ENCODE data around the gene GLYR1.

GLYR1 gene

GRCh38 chr16:4891097-4891885 lies 44.2 kb upstream of the GLYR1 start:
- H4K8ac ChIP-seq (ENCODE audit: low read length): no peak overlapping the region
- H3K36me3 ChIP-seq (ENCODE audit: control insufficient read depth in 1 of 2, insufficient read depth in 2 of 2, low read depth in 1 of 2, low read length in 2 of 2): peaks cover 86 to 97% of the 10 kb centered on the region in 2 experiments
- no peak overlapping the region for H2BK5ac ChIP-seq (ENCODE audit: low read depth, low read length, poor library complexity, severe bottlenecking)
- H3K27ac ChIP-seq (ENCODE audit: low read length, poor library complexity, severe bottlenecking): no peak overlapping the region
- no peak for DNase-seq
- H3K14ac ChIP-seq (ENCODE audit: low read length in 2 of 2): no peak overlapping the region
- H3K4me1 ChIP-seq (ENCODE audit: control insufficient read depth, insufficient read depth, low read depth, low read length): peaks cover 14% of the 10 kb centered on the region
- H3K9me3 ChIP-seq (ENCODE audit: control insufficient read depth, low read length): no peaks in the 10 kb centered on the region
- WGBS: 92% methylated on average over 16 of the region's 16 CpGs
- no peak overlapping the region for H2BK15ac ChIP-seq (ENCODE audit: low read depth, poor library complexity, severe bottlenecking)
- H3K9ac ChIP-seq (ENCODE audit: low read length): no peak overlapping the region
- no peak overlapping the region for H3K4me2 ChIP-seq (ENCODE audit: low read length, poor library complexity, severe bottlenecking)
- H2BK12ac ChIP-seq (ENCODE audit: low read length in 2 of 2): no peak overlapping the region
- H3K18ac ChIP-seq (ENCODE audit: low read depth in 1 of 2, low read length in 2 of 2): no peak overlapping the region
- no peak overlapping the region for H2AK5ac ChIP-seq (ENCODE audit: low read length, severe bottlenecking)
- H3K27me3 ChIP-seq (ENCODE audit: control insufficient read depth in 1 of 2, insufficient read depth in 1 of 2, low read length in 2 of 2): no peaks in the 10 kb centered on the region
- no peak overlapping the region for H3K23ac ChIP-seq (ENCODE audit: low read length in 2 of 2)
- no peak overlapping the region for H2AFZ ChIP-seq (ENCODE audit: low read depth, low read length)
- no peak overlapping the region for H3K4me3 ChIP-seq (ENCODE audit: insufficient read depth in 1 of 2, low read depth in 1 of 2, low read length in 2 of 2)
- H3K79me1 ChIP-seq (replicated peaks; ENCODE audit: low read length, poor library complexity, severe bottlenecking): peaks cover 15% of the 10 kb centered on the region
- no peak overlapping the region for H4K91ac ChIP-seq (ENCODE audit: low read length)
- no peak overlapping the region for H2BK120ac ChIP-seq (ENCODE audit: low read depth, low read length)
- H3K4ac ChIP-seq (ENCODE audit: low read depth in 1 of 2, low read length in 2 of 2): no peak overlapping the region

- Histone ChIP-seq H4K91ac (ENCODE audit: low read length) (no peak overlapping the region), H3K23ac (ENCODE audit: low read length in 2 of 2) (no peak overlapping the region), H2AFZ (ENCODE audit: low read depth, low read length) (no peak overlapping the region), H3K79me1 (replicated peaks; ENCODE audit: low read length, poor library complexity, severe bottlenecking) (peaks cover 17% of the 10 kb centered on the region), H3K4ac (ENCODE audit: low read depth in 1 of 2, low read length in 2 of 2) (no peak overlapping the region), H3K18ac (ENCODE audit: low read depth in 1 of 2, low read length in 2 of 2) (no peak overlapping the region), H3K27me3 (ENCODE audit: control insufficient read depth in 1 of 2, insufficient read depth in 1 of 2, low read length in 2 of 2) (no peaks in the 10 kb centered on the region), H4K8ac (ENCODE audit: low read length) (no peak overlapping the region), H3K27ac (ENCODE audit: low read length, poor library complexity, severe bottlenecking) (no peak overlapping the region), H2BK5ac (ENCODE audit: low read depth, low read length, poor library complexity, severe bottlenecking) (no peak overlapping the region), H2BK15ac (ENCODE audit: low read depth, poor library complexity, severe bottlenecking) (no peak overlapping the region), H3K9me3 (ENCODE audit: control insufficient read depth, low read length) (no peaks in the 10 kb centered on the region), H3K14ac (ENCODE audit: low read length in 2 of 2) (no peak overlapping the region), H3K9ac (ENCODE audit: low read length) (no peak overlapping the region), H3K36me3 (ENCODE audit: control insufficient read depth in 1 of 2, insufficient read depth in 2 of 2, low read depth in 1 of 2, low read length in 2 of 2) (peaks cover 92 to 97% of the 10 kb centered on the region in 2 experiments), H2BK120ac (ENCODE audit: low read depth, low read length) (no peak overlapping the region), H2AK5ac (ENCODE audit: low read length, severe bottlenecking) (no peak overlapping the region), H2BK12ac (ENCODE audit: low read length in 2 of 2) (no peak overlapping the region), H3K4me3 (ENCODE audit: insufficient read depth in 1 of 2, low read depth in 1 of 2, low read length in 2 of 2) (no peak overlapping the region), H3K4me2 (ENCODE audit: low read length, poor library complexity, severe bottlenecking) (no peak overlapping the region), H3K4me1 (ENCODE audit: control insufficient read depth, insufficient read depth, low read depth, low read length) (peaks cover 14% of the 10 kb centered on the region)
- WGBS: 96% methylated on average over 16 of the region's 16 CpGs
- DNase-seq: no peak
These were observed 43.6 kb upstream of the GLYR1 start for GRCh38 chr16:4890686-4891085.

- Histone ChIP-seq H3K4me2 (ENCODE audit: low read length, poor library complexity, severe bottlenecking) (no peak overlapping the region), H3K14ac (ENCODE audit: low read length in 2 of 2) (no peak overlapping the region), H2BK15ac (ENCODE audit: low read depth, poor library complexity, severe bottlenecking) (no peak overlapping the region), H3K9ac (ENCODE audit: low read length) (no peak overlapping the region), H2BK12ac (ENCODE audit: low read length in 2 of 2) (no peak overlapping the region), H3K27me3 (ENCODE audit: control insufficient read depth in 1 of 2, insufficient read depth in 1 of 2, low read length in 2 of 2) (no peaks in the 10 kb centered on the region), H4K8ac (ENCODE audit: low read length) (no peak overlapping the region), H3K18ac (ENCODE audit: low read depth in 1 of 2, low read length in 2 of 2) (no peak overlapping the region), H3K79me1 (replicated peaks; ENCODE audit: low read length, poor library complexity, severe bottlenecking) (peaks cover 24% of the 10 kb centered on the region), H2AFZ (ENCODE audit: low read depth, low read length) (no peak overlapping the region), H4K91ac (ENCODE audit: low read length) (no peak overlapping the region), H3K23ac (ENCODE audit: low read length in 2 of 2) (no peak overlapping the region), H2BK5ac (ENCODE audit: low read depth, low read length, poor library complexity, severe bottlenecking) (no peak overlapping the region), H3K4me1 (ENCODE audit: control insufficient read depth, insufficient read depth, low read depth, low read length) (peaks cover 14% of the 10 kb centered on the region), H3K4ac (ENCODE audit: low read depth in 1 of 2, low read length in 2 of 2) (no peak overlapping the region), H3K4me3 (ENCODE audit: insufficient read depth in 1 of 2, low read depth in 1 of 2, low read length in 2 of 2) (no peak overlapping the region), H2BK120ac (ENCODE audit: low read depth, low read length) (no peak overlapping the region), H3K27ac (ENCODE audit: low read length, poor library complexity, severe bottlenecking) (no peak overlapping the region), H3K9me3 (ENCODE audit: control insufficient read depth, low read length) (no peaks in the 10 kb centered on the region), H2AK5ac (ENCODE audit: low read length, severe bottlenecking) (no peak overlapping the region), H3K36me3 (ENCODE audit: control insufficient read depth in 1 of 2, insufficient read depth in 2 of 2, low read depth in 1 of 2, low read length in 2 of 2) (peaks cover 92 to 97% of the 10 kb centered on the region in 2 experiments)
- 86% methylated on average over 11 of the region's 11 CpGs for WGBS
- no peak for DNase-seq
These were observed 42.9 kb upstream of the GLYR1 start for GRCh38 chr16:4890026-4890425.

- Histone ChIP-seq H3K27me3 (ENCODE audit: control insufficient read depth in 1 of 2, insufficient read depth in 1 of 2, low read length in 2 of 2) (no peaks in the 10 kb centered on the region), H3K4me2 (ENCODE audit: low read length, poor library complexity, severe bottlenecking) (no peak overlapping the region), H3K9ac (ENCODE audit: low read length) (no peak overlapping the region), H3K27ac (ENCODE audit: low read length, poor library complexity, severe bottlenecking) (no peak overlapping the region), H3K18ac (ENCODE audit: low read depth in 1 of 2, low read length in 2 of 2) (no peak overlapping the region), H3K4me3 (ENCODE audit: insufficient read depth in 1 of 2, low read depth in 1 of 2, low read length in 2 of 2) (peak overlapping the region in 1 of 2 experiments; percentile 5), H3K4ac (ENCODE audit: low read depth in 1 of 2, low read length in 2 of 2) (no peak overlapping the region), H2BK5ac (ENCODE audit: low read depth, low read length, poor library complexity, severe bottlenecking) (no peak overlapping the region), H3K14ac (ENCODE audit: low read length in 2 of 2) (no peak overlapping the region), H2BK12ac (ENCODE audit: low read length in 2 of 2) (no peak overlapping the region), H3K23ac (ENCODE audit: low read length in 2 of 2) (no peak overlapping the region), H2AFZ (ENCODE audit: low read depth, low read length) (no peak overlapping the region), H4K8ac (ENCODE audit: low read length) (no peak overlapping the region), H3K79me1 (replicated peaks; ENCODE audit: low read length, poor library complexity, severe bottlenecking) (peaks cover 34% of the 10 kb centered on the region), H3K36me3 (ENCODE audit: control insufficient read depth in 1 of 2, insufficient read depth in 2 of 2, low read depth in 1 of 2, low read length in 2 of 2) (peaks cover 93 to 97% of the 10 kb centered on the region in 2 experiments), H2AK5ac (ENCODE audit: low read length, severe bottlenecking) (no peak overlapping the region), H2BK120ac (ENCODE audit: low read depth, low read length) (no peak overlapping the region), H2BK15ac (ENCODE audit: low read depth, poor library complexity, severe bottlenecking) (no peak overlapping the region), H4K91ac (ENCODE audit: low read length) (no peak overlapping the region), H3K9me3 (ENCODE audit: control insufficient read depth, low read length) (no peaks in the 10 kb centered on the region), H3K4me1 (ENCODE audit: control insufficient read depth, insufficient read depth, low read depth, low read length) (peaks cover 15% of the 10 kb centered on the region)
- peak; percentile 4 for DNase-seq
- WGBS: 98% methylated on average over 7 of the region's 9 CpGs
These were observed 41.5 kb upstream of the GLYR1 start for GRCh38 chr16:4888428-4889135.
